ENCODE measurements around the gene FSD1L.

GRCh38 chr9:105501414-105501813 is 53.6 kb downstream of the FSD1L start:
- TF ChIP-seq CTCF (IDR thresholded peaks at IDR 0.05) (no peak), EP300 (IDR thresholded peaks at IDR 0.05) (no peak)
